Measurements from ENCODE around the gene PIM3.

The PIM3 gene

DNA sequence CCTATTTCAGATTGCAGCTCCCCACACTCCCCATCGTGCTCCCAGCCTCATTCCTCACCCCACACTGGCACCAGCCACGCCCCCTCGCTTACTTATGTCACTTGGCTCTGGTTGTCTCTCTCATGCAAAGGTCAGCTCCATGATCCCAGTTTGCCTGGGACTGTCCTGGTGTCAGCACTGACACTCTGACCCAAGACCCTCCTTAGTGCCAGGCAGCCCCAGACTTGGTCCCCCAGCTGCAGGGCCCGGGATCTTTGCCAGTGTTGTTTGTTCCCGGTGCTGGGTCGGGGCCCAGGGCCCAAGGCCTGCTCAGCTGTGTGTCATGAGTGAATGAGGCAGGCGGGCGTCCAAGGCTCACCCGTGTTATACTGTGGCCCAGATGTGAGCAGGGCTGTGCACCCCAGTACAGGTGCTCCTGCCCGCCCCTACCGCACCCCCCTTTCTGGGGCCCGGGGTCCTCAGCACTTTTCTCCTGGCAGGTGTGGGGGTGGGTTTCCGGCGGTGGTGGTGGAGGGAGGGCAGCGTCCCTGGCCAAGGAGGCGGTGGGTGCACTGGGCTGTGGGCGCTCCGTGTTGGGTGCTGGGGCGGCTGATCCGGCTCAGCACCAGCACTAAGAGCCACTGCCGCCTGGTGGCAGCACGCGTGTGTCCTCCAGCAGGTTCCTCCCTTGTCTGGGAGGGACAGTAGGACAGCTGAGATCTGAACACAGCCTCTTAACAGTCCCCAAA is 32.5 kb downstream of the PIM3 start:
- no peak for DNase-seq

DNA sequence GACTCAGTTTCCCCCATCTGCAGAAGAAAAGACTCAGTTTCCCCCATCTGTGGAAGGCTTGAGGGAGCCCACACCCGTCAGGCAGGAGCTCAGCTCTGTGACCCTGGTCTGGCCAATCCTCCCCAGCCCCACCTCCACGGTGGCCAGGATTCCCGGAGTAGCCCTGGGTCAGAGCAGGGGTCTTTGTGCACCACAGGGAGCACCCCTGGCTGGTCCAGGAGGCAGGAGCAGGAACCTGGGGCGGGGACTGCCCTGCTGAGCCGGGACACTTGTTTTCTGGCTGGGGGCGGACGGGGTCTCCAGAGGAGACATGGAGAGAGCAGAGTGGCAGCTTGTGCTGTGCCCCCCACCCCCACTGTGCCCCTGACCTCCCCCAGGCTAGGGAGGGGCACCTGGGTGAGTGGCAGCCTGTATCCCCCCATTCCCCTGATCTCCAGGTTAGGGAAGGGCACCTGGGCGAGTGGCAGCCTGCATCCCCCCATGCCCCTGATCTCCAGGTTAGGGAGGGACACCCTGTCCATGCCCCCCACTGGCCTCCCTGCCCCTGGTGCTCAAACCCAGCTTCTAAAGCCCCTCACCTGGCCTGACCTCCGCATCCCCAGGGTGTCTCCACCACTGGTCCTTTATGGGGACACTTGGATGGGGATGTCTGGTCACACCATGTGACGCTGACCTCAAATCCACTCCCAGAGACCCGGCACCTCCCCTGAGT is 33.2 kb downstream of the PIM3 start:
- no peak for DNase-seq

DNA sequence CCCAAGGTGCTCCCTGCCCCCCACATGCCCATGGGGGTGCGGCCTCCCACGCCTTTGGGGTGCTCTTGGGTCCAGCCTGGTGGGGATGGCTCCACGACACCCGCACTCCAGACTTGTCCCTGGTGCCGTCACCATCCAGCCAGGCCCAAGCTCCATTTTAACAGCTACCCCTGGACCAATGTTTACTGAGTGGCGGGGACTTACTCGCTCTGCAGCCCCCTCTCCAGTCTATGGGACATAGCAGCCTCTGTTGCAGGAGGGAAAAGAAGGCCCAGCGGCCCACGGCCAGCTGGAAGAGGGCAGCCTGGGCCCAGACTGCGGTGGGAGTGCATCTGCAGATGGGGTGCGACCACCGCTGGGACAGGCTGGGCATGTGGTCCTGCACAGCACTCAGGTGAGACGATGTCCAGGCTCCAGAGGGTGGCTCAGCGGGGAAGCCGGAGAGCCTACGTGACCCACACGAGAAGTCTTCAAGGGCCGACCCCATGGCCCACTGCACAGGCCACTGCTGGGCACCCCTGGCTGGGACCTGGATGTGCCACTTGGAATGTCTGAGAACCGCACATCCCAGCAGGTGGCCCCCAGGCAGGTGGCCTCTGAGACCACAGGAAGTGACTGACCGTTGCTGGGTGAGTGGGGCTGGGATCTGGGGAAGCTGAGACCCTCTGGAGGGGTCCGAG is 33.9 kb downstream of the PIM3 start:
- no peak for DNase-seq

DNA sequence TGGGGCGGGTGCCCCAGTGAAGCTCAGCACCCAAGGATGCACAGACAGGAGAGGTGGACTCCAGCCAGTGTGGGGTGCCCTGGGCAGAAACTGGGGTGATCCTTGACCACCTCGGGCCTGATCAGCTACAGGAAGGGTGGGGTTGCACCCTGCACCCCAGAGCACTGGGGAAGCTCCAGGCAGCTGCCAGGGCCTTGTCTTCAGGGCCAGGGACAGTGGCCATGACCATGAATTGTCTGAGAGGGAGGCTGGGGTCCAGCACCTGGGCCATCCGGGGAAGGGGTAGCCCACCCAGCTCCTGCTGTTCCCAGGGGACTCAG is 34.4 kb downstream of the PIM3 start:
- DNase-seq = no peak

DNA sequence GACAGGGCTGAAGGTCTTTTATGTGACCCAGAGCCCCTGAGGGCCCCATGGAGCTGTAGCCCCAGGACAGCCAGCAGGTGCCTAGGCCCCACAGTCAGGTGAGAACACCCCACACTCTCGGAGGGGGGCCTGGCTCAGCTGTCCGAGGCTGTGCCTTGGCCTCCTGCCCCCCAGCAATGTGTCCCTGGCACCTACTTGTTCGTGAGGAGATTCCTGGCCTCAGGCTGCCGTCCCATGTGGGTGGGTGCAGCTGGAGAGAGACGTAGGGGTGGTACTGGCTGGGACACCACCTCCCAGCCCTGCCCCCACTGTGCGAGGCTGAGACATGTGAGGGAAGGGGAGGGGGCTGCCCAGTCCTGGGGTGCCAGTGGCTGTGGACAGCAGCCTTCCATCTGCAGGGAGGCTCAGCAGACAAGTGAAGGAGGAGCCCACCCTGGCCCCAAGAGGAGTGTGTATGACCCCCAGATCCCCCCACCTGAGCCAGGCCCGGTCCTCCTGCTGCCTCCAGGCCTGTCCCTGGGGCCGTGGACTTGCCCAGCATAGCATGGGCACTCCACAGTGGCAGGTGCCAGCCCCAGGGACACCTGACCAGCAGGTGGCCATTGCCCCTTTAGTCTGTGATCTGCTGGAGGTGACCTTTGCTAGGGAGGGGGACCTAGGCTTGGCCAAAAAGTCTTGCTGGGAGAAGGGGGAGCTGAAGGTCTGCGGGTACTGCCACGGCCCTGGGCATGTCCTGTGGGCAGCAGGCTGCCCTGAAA is 35.0 kb downstream of the PIM3 start:
- DNase-seq = no peak

DNA sequence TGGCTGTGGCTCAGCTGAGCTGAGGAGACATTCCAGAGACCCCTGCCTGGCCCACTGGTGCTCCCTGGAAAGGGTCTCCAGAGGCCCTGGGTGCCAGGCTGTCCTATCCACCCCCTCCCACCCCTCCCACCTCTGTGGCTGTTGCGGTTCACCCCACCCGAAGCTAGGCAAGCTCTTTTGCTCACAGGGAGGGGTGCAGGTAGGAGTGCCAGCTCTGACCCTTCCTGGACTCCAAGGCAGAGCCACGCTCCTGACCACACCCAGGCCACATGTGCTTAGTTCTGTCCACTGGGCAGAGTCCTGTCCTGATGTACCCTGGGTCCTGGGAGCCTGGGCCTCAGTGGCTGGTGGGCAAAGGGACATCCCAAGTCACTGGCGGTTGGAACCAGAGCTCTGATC is 35.5 kb downstream of the PIM3 start:
- DNase-seq = no peak

DNA sequence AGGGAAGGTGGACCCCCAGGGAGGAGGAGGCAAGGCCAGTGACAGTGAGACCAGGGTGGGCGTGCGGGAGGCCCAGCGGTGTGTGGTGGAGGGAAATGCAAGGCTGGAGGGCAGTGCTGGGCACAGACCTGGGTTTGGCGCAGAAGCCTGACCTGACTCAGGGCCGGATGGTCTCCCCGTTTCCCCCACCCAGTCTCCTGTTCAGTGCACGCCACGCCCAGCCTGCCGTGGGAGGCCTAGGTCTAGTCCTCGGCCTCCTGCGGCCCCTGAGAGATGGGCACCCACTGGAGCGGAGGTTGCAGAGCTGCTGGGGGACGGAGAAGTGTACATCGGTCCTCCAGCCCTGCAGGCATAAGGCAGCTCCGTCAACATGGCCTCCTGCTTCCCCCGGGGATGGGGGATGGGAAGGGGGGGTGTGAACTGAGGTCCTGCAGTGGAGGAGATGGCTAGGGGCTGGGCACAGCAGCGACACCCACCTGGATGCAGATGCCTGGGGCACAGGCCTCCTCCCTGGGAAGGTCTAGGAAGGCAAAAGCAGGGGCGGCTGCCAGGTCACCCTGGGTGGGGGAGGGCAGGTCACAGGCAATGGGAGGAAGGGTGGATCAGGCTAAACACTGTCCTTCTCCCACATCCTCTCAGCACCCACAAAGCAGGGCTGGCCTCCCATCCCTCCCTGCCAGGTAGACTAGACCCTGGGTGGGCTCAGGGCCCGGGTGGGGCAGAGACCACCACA is 36.1 kb downstream of the PIM3 start:
- no peak for DNase-seq

DNA sequence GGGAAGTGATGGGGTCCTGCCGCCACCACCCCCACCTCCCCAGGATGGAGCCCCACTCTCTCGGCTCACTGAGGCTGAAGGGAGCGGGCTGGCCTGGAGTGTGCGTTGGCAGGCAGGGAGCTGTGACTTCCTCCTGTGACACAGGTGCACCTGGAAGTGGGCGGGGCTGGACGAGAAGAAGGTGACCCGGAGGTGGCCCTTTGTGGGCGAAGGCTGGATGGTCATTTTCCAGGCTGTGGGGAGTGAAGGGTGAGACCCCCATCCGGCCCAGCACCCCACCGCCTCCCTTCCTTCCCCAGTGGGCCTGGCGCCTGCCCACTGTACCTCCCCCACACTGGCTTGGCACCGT is 36.7 kb downstream of the PIM3 start:
- DNase-seq = no peak

DNA sequence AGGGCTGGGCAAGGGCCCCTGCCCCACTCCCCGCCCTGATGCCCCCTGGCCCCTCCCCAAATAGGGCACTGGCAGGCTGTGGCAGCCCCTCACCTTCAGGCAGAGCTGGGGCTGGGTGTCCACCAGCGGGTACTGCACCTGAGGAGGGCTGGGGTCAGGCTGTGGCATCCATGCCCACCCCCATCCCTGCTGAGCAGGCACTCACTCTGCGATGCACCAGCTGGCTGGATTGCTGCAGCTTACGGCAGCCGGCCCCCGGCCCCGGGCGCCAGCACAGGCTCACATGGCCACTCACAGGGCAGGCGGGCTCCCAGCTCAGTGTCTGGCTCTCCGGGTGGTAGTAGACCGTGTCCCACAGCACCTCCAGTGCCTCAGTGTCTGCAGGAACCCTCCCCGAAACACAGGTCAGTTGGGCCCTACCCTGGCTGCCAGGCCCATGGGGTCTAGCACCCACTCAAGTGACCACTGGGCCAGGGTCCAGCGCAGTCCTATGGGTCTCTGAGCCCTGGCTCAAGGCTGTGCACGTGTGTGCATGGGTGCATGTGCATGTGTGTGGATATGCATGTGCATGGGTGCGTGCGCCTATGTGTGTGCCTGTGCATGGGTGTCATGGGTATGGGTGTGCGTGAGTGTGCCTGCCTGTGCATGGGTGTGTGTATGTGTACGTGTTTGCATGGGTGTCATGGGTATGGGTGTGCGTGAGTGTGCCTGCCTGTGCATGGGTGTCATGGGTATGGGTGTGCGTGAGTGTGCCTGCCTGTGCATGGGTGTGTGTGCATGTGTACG is 37.6 kb downstream of the PIM3 start:
- no peak for DNase-seq

DNA sequence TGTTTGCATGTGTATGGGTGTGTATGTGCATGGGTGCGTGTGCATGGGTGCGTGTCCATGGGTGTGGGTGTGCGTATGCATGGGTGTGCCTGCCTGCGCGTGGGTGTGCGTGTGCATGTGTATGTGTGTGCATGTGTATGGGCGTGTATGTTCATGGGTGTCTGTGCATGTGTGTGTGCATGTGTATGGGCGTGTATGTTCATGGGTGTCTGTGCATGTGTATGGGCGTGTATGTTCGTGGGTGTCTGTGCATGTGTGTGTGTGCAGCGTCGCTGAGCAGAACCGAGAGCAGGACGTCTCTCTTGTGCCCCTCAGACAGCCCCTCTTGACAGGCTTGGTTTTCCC is 38.1 kb downstream of the PIM3 start:
- DNase-seq = no peak

DNA sequence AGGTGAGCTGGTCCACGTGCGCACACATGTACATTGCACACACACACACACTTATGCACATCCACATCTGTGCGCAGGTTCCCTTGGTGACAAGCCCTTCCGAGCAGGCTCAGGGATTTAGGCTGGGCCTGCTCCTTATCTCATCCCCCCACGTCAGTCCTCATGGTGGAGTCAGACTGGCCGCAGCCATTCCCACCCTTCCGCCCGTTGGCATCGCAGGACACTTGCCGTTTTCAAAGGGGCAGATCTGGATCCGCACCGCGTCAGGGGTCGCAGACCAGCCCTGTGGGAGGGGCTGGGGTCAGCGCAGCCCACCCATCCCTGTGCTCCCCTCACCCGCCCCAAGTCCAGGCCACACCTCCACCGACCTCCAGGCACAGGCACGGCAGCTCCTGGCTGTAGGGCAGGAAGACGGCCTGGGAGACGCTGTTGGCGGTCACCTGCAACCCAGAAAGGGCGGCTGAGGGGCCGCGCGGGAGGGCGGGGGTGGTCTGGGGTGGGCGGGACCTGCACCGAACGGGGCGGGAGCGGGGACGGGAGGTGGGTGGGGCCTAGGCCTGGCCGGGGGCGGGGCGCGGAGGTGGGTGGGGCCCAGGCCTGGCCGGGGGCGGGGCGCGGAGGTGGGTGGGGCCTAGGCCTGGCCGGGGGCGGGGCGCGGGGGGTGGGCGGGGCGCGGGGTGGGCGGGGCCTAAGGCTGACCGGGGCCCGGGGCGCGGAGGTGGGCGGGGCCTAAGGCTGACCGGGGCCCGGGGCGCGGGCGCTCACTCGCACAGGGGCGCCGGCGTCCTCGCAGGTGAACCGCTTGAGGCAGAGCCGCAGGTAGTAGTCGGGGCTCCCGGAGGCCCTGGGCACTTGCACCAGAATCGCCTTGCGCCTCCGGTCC is 38.7 kb downstream of the PIM3 start:
- no peak for DNase-seq

DNA sequence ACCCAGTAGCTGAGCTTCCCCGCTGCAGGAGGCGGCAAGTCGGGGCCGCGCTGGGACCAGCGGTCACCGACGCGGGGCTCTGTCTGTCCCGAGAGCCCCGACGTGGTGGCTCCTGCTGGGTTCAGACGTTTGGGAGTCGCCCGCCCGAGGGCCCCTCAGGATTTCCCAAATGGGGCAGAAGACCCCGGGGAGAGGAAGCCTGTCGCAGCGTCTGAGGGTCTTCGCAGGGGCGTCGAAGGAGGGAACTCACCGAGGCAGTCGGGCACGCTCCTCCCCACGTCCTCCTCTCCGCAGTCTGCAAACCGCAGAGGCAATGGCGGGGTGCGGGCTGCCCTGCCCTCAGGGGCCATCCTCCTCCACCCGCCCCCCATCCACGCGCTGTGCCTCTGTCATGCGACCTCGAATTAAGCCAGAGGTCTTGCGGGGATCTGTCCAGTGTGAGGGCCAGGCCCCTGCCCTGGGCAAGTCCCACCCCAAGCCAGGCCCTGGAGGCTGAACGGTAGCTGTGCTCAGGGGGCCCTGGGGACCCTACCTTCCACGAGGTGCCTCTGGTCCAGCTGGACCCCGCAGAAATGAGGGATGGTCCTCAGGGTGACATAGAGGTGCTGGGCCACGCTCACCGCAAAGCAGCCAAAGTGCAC is 39.5 kb downstream of the PIM3 start:
- DNase-seq = no peak

DNA sequence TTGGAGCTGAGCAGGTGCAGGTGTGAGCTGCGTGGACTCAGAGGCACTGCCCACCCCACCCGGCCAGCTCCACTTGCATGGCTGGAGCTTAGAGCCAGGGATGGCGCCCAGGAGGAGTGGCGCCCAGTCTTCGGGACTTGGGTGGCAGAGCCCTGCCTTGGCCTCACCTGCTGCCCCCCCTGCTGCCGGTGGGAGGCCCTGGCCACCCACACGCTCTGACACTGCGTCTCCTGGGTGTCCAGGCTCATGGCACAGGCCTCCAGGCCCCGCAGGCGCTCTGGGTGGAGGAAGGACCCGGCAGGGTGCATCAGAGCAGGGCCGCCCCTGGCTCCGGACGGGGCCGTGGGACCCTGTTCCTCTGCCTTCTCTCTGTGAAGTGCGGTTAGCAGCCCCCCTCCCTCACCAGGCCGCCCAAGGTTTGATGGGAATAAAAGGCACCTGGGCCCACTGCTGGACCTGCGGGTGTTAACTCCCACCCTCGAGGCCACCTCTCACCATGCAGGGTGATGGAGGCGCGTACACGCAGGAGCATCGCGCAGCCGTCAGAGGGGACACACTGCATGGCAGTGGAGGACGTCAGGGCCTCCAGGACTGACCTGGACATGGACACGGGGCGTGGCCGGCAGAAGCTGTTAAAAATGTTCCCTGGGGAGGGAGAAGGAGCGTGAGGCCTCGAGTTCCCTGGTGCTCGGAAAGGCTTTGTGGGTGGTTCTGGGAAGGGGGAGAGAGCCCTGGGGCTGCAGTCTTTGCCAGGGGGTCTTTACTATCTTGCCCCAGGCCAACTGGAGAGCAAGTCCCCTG is 40.2 kb downstream of the PIM3 start:
- DNase-seq = no peak

DNA sequence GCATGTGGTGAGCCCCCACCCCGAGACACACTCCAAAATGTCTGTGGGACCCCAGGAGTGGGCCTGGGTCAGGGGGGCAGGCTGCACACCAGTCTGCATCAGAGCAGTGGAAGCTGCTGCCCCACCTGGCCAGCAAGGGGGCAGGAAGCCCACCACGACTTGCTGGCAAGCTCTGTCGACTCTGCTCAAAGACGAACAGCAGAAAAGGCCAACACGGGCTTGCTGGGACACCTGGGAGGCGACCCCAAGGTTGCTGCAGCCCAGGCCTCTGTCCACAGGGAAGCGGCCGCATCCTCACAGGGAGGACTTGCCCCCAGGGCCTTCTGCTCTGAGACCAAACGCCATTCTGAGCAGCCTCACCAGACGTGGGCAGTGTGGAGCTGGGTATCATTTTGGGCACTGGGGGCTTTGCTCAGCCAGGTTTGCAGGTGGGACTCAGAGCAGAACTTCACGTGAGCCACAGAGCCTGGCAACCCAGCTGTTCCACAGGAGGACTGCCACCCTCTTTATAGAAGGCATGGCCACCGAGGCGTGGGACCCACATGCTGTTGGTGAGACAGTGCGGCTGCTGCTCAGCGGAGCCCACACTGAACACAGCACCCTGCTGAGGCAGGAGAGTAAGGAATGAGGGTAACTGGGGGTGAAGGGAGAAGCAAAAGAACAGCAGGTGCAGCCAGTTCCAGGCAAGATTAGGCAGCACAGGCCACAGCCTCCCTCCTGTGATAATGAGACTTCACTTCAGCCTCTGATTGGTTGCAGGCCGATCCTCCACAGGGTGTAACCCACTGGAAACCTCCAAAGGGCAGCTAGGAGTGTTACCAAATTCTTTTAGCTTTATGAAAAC is 41.0 kb downstream of the PIM3 start:
- no peak for DNase-seq

DNA sequence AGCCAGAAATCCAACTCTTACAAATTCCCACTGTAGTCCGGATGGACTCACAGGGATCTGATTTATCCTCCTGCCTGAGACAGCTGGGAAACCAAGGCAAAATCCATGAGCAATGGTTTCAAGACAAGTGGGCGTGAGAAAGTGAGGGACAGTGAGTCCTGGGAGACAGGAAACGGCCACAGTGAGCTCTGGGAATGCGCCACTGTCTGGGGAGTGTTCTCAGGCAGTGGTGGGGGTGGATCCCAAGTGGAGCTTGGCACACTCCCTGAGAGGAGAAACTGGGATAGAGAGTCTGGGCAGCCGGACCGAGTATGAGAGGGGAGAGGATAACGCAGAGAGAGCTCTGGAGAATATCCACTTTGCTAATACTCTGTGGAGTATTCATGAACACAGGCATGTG is 42.2 kb downstream of the PIM3 start:
- DNase-seq = no peak

DNA sequence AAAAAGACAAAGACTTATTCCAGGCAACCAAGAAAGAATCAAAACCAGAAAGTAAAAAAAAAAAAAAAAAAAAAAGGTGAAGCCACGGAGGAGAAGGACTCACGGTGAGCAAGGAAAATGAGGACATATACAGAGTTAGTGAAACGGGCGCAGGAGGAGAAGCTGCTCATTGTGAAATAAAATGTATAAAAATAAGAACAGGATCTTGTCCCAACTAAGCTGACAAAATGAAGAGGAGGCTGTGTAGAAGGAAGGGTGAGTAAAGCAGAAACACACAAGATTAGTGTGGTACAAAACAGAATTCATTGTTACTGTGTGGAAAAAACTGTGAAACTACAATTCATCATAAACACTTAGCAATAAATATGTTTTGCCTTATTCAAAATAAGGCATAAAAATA is 44.3 kb downstream of the PIM3 start:
- DNase-seq = no peak

DNA sequence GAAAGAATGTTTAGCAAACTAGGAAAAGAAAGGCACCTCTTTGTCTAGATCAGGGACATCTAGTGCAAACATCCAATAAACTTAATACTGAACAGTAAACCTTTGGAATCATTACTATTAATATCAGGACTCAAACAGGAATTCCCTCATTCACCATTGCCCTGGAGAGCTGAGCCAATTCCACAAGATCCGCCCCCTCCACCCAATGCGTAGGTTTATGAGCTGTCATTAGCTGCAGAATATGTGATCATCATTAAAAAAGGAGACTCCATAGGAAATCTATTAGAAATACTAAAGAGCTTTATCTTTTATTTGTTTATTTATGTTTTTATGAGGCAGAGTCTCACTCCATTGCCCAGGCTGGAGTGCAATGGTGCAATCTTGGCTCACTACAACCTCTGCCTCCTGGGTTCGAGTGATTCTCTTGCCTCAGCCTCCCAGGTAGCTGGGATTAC is 46.5 kb downstream of the PIM3 start:
- DNase-seq = no peak

DNA sequence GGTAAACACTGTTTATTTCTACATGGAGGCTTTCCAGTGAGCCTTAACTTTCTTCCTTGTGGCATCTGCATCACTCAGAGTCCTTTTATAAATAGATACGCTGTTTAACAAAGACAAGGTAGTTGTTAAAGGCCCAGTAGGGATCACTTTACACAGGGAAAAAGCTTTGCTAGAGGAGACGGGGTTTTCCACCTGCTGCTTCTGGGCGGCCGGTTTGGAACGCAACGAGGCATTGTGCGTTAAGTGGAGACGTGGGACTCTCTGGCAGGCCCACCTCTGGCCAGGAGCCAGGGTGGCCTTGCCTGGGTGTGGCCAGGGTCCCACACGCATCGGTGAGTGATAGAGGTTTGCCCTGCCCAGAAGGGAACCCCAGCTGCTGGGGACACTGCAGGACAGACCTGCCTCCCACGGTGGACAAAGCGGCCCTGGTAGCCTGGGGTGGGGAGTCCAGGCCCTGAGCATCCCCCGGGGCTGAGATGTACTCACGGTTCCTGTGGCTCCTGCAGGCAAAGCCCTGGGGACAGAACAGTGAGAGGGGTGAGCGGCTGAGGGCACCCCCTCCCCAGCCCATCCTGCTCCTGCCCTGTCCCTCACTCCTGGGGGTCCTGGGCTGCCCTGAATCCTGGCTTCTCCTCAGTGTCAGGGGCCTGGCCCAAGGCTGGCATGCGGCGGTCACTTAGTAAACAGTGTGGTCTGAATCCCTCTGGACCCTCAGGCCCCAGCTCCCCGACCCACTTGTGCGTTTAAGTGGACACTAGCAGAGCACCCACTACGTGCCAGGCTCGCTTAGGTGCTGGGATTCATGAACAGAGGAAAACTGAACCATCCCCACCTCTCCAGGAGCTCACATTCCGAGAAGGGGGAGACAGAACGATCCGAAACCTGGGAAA is 47.8 kb downstream of the PIM3 start:
- no peak for DNase-seq

All from kidney glomerular epithelial cell (primary cell).